GM12801 (cell line): ENCODE results near the gene SLC6A18.

ENCODE experiments used
- TF ChIP-seq, protein P1 (sequence below): IDR thresholded peaks from one replicate; pipeline ENCODE4 v1.5.1; 2011; ENCODE audit warnings: control low read depth; ENCODE audit not compliant: insufficient read length; ENCODE audit errors: extremely low read depth

The SLC6A18 gene

DNA sequence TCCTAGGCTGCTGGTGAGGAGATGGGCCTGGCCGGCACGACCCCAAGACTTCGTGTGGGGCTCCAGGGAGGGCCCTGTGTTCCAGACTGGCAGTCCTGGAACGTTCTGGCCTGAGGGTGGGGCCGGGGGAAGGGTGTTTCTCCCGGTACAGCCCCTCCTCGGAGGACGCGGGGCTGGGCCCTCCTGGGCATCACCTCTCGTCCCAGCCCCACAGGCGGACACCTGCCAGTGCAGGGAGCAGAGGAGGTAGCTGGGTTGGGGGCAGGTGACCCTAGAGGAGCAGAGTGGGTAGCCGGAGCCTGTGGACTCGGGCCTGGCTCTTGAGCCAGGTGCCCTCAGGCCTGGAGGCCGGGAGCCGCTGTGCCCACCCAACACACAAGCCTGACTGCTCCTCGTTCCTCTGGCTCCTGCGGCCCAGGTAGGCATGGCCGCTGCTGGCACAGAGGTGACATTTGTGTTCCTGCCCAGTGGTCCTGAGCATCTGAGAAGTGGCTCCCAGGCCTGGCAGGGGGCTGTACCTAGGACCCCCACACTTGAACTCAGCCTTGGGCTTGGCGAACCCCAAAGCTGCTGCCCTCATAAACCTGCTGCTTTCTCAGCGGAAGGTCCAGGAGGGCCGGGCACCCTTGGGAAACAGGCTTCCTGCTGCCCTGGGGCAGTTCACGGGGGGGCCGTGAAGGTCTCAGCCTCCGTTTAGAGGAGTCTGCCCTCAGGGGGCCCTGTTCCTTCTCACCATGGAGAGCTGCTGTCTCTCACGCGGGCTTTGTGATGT, 23.0 kb upstream of the SLC6A18 start:
- TF ChIP-seq, protein P1, sequence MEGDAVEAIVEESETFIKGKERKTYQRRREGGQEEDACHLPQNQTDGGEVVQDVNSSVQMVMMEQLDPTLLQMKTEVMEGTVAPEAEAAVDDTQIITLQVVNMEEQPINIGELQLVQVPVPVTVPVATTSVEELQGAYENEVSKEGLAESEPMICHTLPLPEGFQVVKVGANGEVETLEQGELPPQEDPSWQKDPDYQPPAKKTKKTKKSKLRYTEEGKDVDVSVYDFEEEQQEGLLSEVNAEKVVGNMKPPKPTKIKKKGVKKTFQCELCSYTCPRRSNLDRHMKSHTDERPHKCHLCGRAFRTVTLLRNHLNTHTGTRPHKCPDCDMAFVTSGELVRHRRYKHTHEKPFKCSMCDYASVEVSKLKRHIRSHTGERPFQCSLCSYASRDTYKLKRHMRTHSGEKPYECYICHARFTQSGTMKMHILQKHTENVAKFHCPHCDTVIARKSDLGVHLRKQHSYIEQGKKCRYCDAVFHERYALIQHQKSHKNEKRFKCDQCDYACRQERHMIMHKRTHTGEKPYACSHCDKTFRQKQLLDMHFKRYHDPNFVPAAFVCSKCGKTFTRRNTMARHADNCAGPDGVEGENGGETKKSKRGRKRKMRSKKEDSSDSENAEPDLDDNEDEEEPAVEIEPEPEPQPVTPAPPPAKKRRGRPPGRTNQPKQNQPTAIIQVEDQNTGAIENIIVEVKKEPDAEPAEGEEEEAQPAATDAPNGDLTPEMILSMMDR: no peak

DNA sequence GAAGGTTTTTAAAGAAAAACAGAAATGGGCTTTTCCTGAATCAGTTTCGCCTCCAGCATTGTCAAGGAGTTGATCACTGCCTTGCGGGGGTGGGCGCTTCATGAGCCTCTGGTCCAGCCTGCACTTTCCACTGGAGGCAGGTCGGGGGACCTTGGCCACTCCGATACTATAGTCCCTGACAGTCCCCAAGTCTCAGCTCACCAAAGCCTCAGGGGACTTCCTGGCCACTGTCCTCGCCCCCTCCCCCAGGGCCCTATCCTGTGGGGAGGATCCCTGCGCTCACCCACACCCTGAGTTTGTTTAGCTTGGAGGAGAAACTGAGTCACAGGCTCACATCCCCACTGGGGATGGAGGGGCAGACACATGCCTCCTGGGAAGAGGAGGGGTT, 22.4 kb upstream of the SLC6A18 start:
- TF ChIP-seq, protein P1: no peak

- TF ChIP-seq, protein P1: no peak
Measured at GRCh38 chr5:1203311-1203967, 21.7 kb upstream of the SLC6A18 start.

GRCh38 chr5:1203968-1204692, 21.1 kb upstream of the SLC6A18 start:
- TF ChIP-seq, protein P1: no peak

- TF ChIP-seq, protein P1: no peak
Measured at GRCh38 chr5:1204693-1205242, 20.4 kb upstream of the SLC6A18 start.

GRCh38 chr5:1205255-1206180, 19.7 kb upstream of the SLC6A18 start:
- TF ChIP-seq, protein P1: no peak
